HepG2 (cell line): ENCODE results near the gene ACAA2. TPM values are rescaled to one million over a fixed set of nuclear protein-coding genes. Genes with fewer than 3 reads are reported as not detected.

ENCODE experiments used
- ARHGAP35 ChIP-seq: sonication (generic); formaldehyde crosslinking; IDR thresholded peaks from 2 replicates; pipeline ENCODE4 v1.9.0; 2022; ENCODE audit warnings: mild to moderate bottlenecking, inconsistent platforms, moderate library complexity, missing genetic modification reagents, borderline replicate concordance
- CHD4 ChIP-seq: fragments of 200-600 bp; sonication (generic); IDR thresholded peaks from 2 replicates; pipeline ENCODE4 v1.7.0; 2017; ENCODE audit warnings: mild to moderate bottlenecking, low read length, borderline replicate concordance
- HDAC6 ChIP-seq: fragments of 200-600 bp; sonication (generic); IDR thresholded peaks from 2 replicates; pipeline ENCODE4 v1.7.0; 2017; ENCODE audit warnings: mild to moderate bottlenecking, antibody characterized with exemption, low read length, low read depth
- ISX ChIP-seq: sonication (generic); formaldehyde crosslinking; conservative IDR thresholded peaks from 2 replicates; pipeline ENCODE4 v1.5.0; 2020; ENCODE audit warnings: missing genetic modification reagents
- MAFK ChIP-seq, 2 experiments: IDR thresholded peaks in 1 of 2; conservative IDR thresholded peaks in 1 of 2; 2 replicates each; pipeline ENCODE4 v1.6.1; 2011; ENCODE audit warnings: improper control_type of control experiment in 2 of 2, low read length in 2 of 2
- PAX8 ChIP-seq: sonication (generic); formaldehyde crosslinking; IDR thresholded peaks from 2 replicates; pipeline ENCODE4 v1.8.0; 2022; ENCODE audit warnings: mild to moderate bottlenecking, missing genetic modification reagents, borderline replicate concordance
- RFXANK ChIP-seq: IDR thresholded peaks from 2 replicates; pipeline ENCODE4 v1.6.1; 2016
- THRA ChIP-seq: sonication (generic); formaldehyde crosslinking; IDR thresholded peaks from 2 replicates; pipeline ENCODE4 v1.4.0; 2020; ENCODE audit warnings: missing genetic modification reagents, borderline replicate concordance
- WIZ ChIP-seq: sonication (generic); formaldehyde crosslinking; IDR thresholded peaks from 2 replicates; pipeline ENCODE4 v1.5.1; 2020; ENCODE audit warnings: mild to moderate bottlenecking, missing genetic modification reagents
- ZFP91 ChIP-seq: sonication (generic); formaldehyde crosslinking; IDR thresholded peaks from 2 replicates; pipeline ENCODE4 v1.9.0; 2022; ENCODE audit warnings: missing genetic modification reagents, mild to moderate bottlenecking, borderline replicate concordance
- ZNF101 ChIP-seq: sonication (generic); formaldehyde crosslinking; IDR thresholded peaks from 2 replicates; pipeline ENCODE4 v1.4.0; 2020; ENCODE audit warnings: mild to moderate bottlenecking, low read depth, missing genetic modification reagents, borderline replicate concordance
- ZNF17 ChIP-seq: sonication (generic); formaldehyde crosslinking; IDR thresholded peaks from 2 replicates; pipeline ENCODE4 v1.5.0; 2020; ENCODE audit warnings: mild to moderate bottlenecking, missing genetic modification reagents
- ZNF207 ChIP-seq: fragments of 450-650 bp; IDR thresholded peaks from 2 replicates; pipeline ENCODE4 v1.6.1; 2016; ENCODE audit warnings: antibody characterized with exemption, borderline replicate concordance
- ZNF337 ChIP-seq: sonication (generic); formaldehyde crosslinking; IDR thresholded peaks from 2 replicates; pipeline ENCODE4 v1.5.1; 2020; ENCODE audit warnings: missing genetic modification reagents, low read depth, mild to moderate bottlenecking, borderline replicate concordance
- ZNF407 ChIP-seq: sonication (generic); formaldehyde crosslinking; IDR thresholded peaks from one replicate; pipeline ENCODE4 v1.5.1; 2020; ENCODE audit warnings: mild to moderate bottlenecking, missing genetic modification reagents; ENCODE audit errors: not compliant biosample characterization
- ZNF547 ChIP-seq: sonication (generic); formaldehyde crosslinking; IDR thresholded peaks from 2 replicates; pipeline ENCODE4 v1.5.1; 2020; ENCODE audit warnings: mild to moderate bottlenecking, missing genetic modification reagents
- ZNF569 ChIP-seq: sonication (generic); formaldehyde crosslinking; IDR thresholded peaks from 2 replicates; pipeline ENCODE4 v1.5.0; 2020; ENCODE audit warnings: mild to moderate bottlenecking, missing genetic modification reagents, moderate library complexity, borderline replicate concordance
- ZNF660 ChIP-seq: sonication (generic); formaldehyde crosslinking; IDR thresholded peaks from 2 replicates; pipeline ENCODE4 v1.5.1; 2020; ENCODE audit warnings: mild to moderate bottlenecking, low read depth, missing genetic modification reagents, borderline replicate concordance
- ZNF776 ChIP-seq: sonication (generic); formaldehyde crosslinking; IDR thresholded peaks from 2 replicates; pipeline ENCODE4 v1.4.0; 2020; ENCODE audit warnings: mild to moderate bottlenecking, missing genetic modification reagents
- ZNF790 ChIP-seq: sonication (generic); formaldehyde crosslinking; IDR thresholded peaks from 2 replicates; pipeline ENCODE4 v1.8.0; 2022; ENCODE audit warnings: missing genetic modification reagents, mild to moderate bottlenecking, borderline replicate concordance
- polyA plus RNA-seq, 8 experiments: library from polyadenylated mRNA; depleted of rRNA in 3 of 8; stranded (reverse) in 7 of 8; unstranded in 1 of 8; fragments of >200 nt; fragmentation: Illumina TruSeq in 4 of 8; extraction: Trizol in 4 of 8; gene quantifications; 2 replicates each; pipeline versions ENCODE4 v1.2.1 to v1.2.3, GENCODE V29; 2011 to 2016; ENCODE audit warnings: low read depth in 4 of 8, missing spikeins in 1 of 8, mixed read lengths in 1 of 8; ENCODE audit not compliant: insufficient read depth in 1 of 8
- total RNA-seq, 5 experiments: library from RNA; depleted of rRNA; stranded (reverse); fragments of >200 nt; fragmentation: Illumina TruSeq; extraction: Trizol; gene quantifications; 2 replicates each; pipeline ENCODE4 v1.2.3, GENCODE V29; 2016; ENCODE audit warnings: low read depth in 1 of 5

The ACAA2 gene
- total and polyA plus RNA-seq, 2 of the 13 experiments (the other 11 are each of a cell fraction or from before 2014, with no cell fraction given) = 51.6 to 182 TPM

- TF ChIP-seq ZNF407 (CRISPR knock-in tag) (no peak), THRA (CRISPR knock-in tag) (no peak), ZNF207 (no peak), ZNF101 (CRISPR knock-in tag) (no peak), CHD4 (no peak), RFXANK (no peak), ZNF790 (peak; percentile 12; the same call in 1 of the 2 replicates), ZFP91 (CRISPR knock-in tag) (no peak; the same call in 1 of the 2 replicates), ZNF569 (CRISPR knock-in tag) (no peak), ARHGAP35 (CRISPR knock-in tag) (no peak), ZNF547 (CRISPR knock-in tag) (no peak), HDAC6 (no peak), MAFK (conservative IDR thresholded peaks at IDR 0.05 in 1 of 2, IDR thresholded peaks at IDR 0.05 in 1 of 2; ENCODE audit: low read length in 2 of 2) (no peak), ZNF660 (CRISPR knock-in tag) (no peak), ISX (CRISPR knock-in tag) (peak; percentile 71; the same call in 1 of the 2 replicates), ZNF337 (CRISPR knock-in tag) (no peak), ZNF776 (CRISPR knock-in tag) (no peak), WIZ (CRISPR knock-in tag) (no peak), PAX8 (CRISPR knock-in tag) (no peak), ZNF17 (CRISPR knock-in tag) (no peak)
Measured at GRCh38 chr18:49814147-49814499, 790 bp upstream of the ACAA2 start (continued).
